ENCODE measurements around the gene ACP3.

ACP3 gene

DNA sequence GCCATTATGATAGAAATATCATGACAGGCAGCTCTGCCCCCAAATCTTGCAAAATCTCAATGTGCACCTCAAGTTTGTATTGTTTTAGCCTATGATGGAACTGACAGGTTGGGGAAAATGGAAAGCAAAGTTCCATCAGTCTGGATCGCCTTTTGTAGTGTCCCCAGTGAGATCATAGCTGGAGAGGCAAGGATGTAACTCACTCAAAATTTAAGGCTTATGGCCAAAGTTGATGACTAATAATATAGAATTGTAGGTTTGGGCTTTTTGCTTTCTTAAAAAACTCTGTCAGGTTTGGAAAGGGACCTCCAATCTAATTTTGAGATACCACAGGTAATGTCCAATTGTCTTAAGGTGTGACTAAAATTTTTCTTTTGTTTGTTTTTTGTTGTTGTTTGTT, 1.4 kb upstream of the ACP3 start:
- no peak overlapping the region for H3K4me3 ChIP-seq (ENCODE audit: low read depth, low read length)
- no peak for DNase-seq (ENCODE audit: low read depth)
- TF ChIP-seq, protein P1, sequence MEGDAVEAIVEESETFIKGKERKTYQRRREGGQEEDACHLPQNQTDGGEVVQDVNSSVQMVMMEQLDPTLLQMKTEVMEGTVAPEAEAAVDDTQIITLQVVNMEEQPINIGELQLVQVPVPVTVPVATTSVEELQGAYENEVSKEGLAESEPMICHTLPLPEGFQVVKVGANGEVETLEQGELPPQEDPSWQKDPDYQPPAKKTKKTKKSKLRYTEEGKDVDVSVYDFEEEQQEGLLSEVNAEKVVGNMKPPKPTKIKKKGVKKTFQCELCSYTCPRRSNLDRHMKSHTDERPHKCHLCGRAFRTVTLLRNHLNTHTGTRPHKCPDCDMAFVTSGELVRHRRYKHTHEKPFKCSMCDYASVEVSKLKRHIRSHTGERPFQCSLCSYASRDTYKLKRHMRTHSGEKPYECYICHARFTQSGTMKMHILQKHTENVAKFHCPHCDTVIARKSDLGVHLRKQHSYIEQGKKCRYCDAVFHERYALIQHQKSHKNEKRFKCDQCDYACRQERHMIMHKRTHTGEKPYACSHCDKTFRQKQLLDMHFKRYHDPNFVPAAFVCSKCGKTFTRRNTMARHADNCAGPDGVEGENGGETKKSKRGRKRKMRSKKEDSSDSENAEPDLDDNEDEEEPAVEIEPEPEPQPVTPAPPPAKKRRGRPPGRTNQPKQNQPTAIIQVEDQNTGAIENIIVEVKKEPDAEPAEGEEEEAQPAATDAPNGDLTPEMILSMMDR (IDR thresholded peaks at IDR 0.05; ENCODE audit: control insufficient read depth, extremely low read depth, insufficient read depth), result no peak

DNA sequence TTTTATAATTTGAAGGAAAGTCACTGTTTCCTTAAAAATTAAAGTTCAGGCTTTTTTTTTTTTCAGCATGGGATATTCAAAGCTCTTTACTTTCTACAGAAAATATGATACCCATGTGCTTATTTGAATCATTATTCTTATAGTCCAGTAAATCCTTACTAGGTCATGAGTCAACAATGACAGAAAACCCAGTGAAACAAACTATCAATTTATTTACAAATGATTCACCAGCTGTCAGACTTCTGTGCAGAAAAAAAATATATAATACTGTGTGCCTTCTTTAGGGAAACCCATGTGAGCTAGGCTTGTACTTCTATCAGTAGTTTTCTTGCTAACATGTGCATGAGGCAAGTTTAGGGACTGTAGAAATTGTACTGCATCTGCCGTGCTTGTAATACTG, 1.2 kb downstream of the ACP3 start:
- peak overlapping the region; percentile 45 for H3K4me3 ChIP-seq (ENCODE audit: low read depth, low read length)
- peak; percentile 22 for DNase-seq (ENCODE audit: low read depth)
- TF ChIP-seq, protein P1 (IDR thresholded peaks at IDR 0.05; ENCODE audit: control insufficient read depth, extremely low read depth, insufficient read depth), result no peak

- no peak overlapping the region for H3K4me3 ChIP-seq (ENCODE audit: low read depth, low read length)
- no peak for DNase-seq (ENCODE audit: low read depth)
These were observed 4.1 kb downstream of the ACP3 start for GRCh38 chr3:132321304-132321703.

GRCh38 chr3:132325103-132325606, 7.9 kb downstream of the ACP3 start:
- no peak for DNase-seq (ENCODE audit: low read depth)
- no peak overlapping the region for H3K4me3 ChIP-seq (ENCODE audit: low read depth, low read length)
- TF ChIP-seq, protein P1 (IDR thresholded peaks at IDR 0.05; ENCODE audit: control insufficient read depth, extremely low read depth, insufficient read depth), result no peak

More at GRCh38 chr3:132321304-132321703, 4.1 kb downstream of the ACP3 start:
- TF ChIP-seq, protein P1 (IDR thresholded peaks at IDR 0.05; ENCODE audit: control insufficient read depth, extremely low read depth, insufficient read depth), result no peak

GRCh38 chr3:132325634-132326033, 8.4 kb downstream of the ACP3 start:
- TF ChIP-seq, protein P1 (IDR thresholded peaks at IDR 0.05; ENCODE audit: control insufficient read depth, extremely low read depth, insufficient read depth), result no peak
- no peak for DNase-seq (ENCODE audit: low read depth)
- H3K4me3 ChIP-seq (ENCODE audit: low read depth, low read length), result no peak overlapping the region

DNA sequence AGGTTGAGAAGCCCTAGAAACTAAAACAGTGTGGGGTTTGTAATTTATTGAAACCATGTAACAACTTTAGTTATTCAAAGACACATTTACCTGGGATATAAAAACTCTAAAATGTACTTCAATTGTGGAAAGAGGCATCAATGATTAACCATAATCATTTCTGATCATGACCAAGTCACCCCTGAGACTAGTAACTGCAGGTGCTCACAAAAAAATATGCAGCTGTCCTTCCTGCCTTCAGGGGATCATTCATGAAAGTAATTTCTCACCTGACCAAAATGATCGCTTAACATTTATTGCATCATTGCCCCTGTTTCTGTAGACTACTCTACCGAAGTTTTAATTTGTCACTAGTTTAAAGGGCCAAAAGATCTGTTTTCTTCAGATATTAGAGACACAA, 9.0 kb downstream of the ACP3 start:
- DNase-seq (ENCODE audit: low read depth), result no peak
- H3K4me3 ChIP-seq (ENCODE audit: low read depth, low read length), result no peak overlapping the region
- TF ChIP-seq, protein P1 (IDR thresholded peaks at IDR 0.05; ENCODE audit: control insufficient read depth, extremely low read depth, insufficient read depth), result no peak

DNA sequence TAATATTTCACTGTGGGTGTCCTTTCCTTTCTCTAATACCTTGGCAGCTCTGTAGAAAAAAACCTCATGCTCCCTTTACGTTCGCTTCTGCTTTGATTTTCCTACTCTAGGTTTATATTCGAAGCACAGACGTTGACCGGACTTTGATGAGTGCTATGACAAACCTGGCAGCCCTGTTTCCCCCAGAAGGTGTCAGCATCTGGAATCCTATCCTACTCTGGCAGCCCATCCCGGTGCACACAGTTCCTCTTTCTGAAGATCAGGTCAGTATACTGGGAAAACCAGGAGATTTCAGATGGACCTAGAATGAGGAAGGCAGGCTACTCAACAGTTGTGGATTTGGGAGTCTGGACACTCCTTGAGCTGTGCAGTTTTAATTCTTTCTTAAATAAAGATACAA, 14.9 kb downstream of the ACP3 start:
- TF ChIP-seq, protein P1 (IDR thresholded peaks at IDR 0.05; ENCODE audit: control insufficient read depth, extremely low read depth, insufficient read depth), result no peak
- H3K4me3 ChIP-seq (ENCODE audit: low read depth, low read length), result no peak overlapping the region
- no peak for DNase-seq (ENCODE audit: low read depth)
